Pancreas (tissue), 10 donors: ENCODE data around the gene NEDD8. TPM values are rescaled to one million over a fixed set of nuclear protein-coding genes. Genes with fewer than 3 reads are reported as not detected.
A peak's percentile ranks its signal among the peaks of the same experiment; 100 is the strongest.
"Not testable (repeated sequence)": the region's sequence is repeated elsewhere in the genome, so short reads cannot be mapped to it uniquely, and the experiment has no call there.

ENCODE experiments used
- ATAC-seq, 4 donors: fragments of 200-7000 bp; cut with Tn5 transposase; one replicate each; pipeline versions ENCODE4 v1.8.0 to v1.9.1; 2020; ENCODE audit warnings: mild to moderate bottlenecking in 4 of 4, moderate library complexity in 4 of 4
- DNase-seq, 6 donors: peaks; one replicate each; pipeline ENCODE4 v3.0.0-alpha.2; 2020
- FAIRE-seq: peaks from 2 replicates; lab custom pipeline; 2012; peaks lifted over from hg19 to GRCh38; lab: Jason Lieb, UNC
- H3K27ac ChIP-seq, 4 donors: fragments of 200-600 bp; sonication (generic); 1 replicate in 3 of 4; 2 replicates in 1 of 4; pipeline versions ENCODE4 v1.5.0 to v1.8.0; 2020
- H3K27me3 ChIP-seq, 4 donors: fragments of 200-600 bp; one replicate each; pipeline ENCODE4 v1.8.0; 2021
- H3K36me3 ChIP-seq, 3 donors: fragments of 200-600 bp; sonication (generic) in 1 of 3; one replicate each; pipeline versions ENCODE4 v1.5.0 to v1.8.0; 2020 to 2021
- H3K4me1 ChIP-seq, 3 donors: fragments of 200-600 bp; one replicate each; pipeline ENCODE4 v1.8.0; 2021
- H3K4me3 ChIP-seq, 4 donors: fragments of 200-600 bp; sonication (generic) in 2 of 4; one replicate each; pipeline versions ENCODE4 v1.5.0 to v1.8.0; 2020 to 2021
- H3K9me3 ChIP-seq, 4 donors: fragments of 200-600 bp; one replicate each; pipeline ENCODE4 v1.8.0; 2021
- WGBS, 2 donors: extraction: QIAGEN DNeasy Blood & Tissue Kit; methylation state at CpG; one replicate each; pipeline ENCODE4 v1.1.7; 2013; 5-methylcytosine and 5-hydroxymethylcytosine counted together
- intact Hi-C, 3 donors: fragments of 100-400 bp; cut with DNase I; formaldehyde crosslinking; loops; one replicate each; pipeline versions ENCODE4 v1.11.1 to v1.14.2; 2022
- polyA plus RNA-seq, 2 donors: library from polyadenylated mRNA; stranded (reverse); fragments of 200-250 nt; gene quantifications; one replicate each; pipeline ENCODE4 v1.2.3, GENCODE V29; 2013
- total RNA-seq, 6 donors: library from RNA; stranded (reverse); fragmentation: NEBNext Ultra II Directional in 4 of 6; extraction: Animal tissue kit (Norgen Biotek cat#: 25700) in 4 of 6; gene quantifications; one replicate each; pipeline versions ENCODE4 v1.2.1 to v1.2.4, GENCODE V29; 2021 to 2023
- TF ChIP-seq, protein P1 (sequence below), 4 donors: fragments of 200-600 bp; sonication (generic) in 3 of 4; IDR thresholded peaks; one replicate each; pipeline versions ENCODE4 v1.5.0 to v1.8.0; 2021; ENCODE audit warnings: antibody characterized with exemption in 4 of 4
- donor health status: healthy with polysubstance abuse.
- donor health status: DM: no; HTN: no; CAD: no; lungs with moderate emphysema.
- donor health status: DM: no; HTN: no; CAD: no.
- donor health status: control.
- donor health status: control.
- donor health status: Bipolar disorder and iron deficiency.
- donor health status: DM: yes; HTN: yes; CAD: no.
- donor health status: DM: no; HTN: no; CAD: no.
- donor health status: DM: no; HTN: no; CAD: no.
- donor health status: DM: yes; HTN: yes; CAD: no.

NEDD8 gene
- total and polyA plus RNA-seq, 8 donors = 32.5 to 118 (median 55.4) TPM

DNA sequence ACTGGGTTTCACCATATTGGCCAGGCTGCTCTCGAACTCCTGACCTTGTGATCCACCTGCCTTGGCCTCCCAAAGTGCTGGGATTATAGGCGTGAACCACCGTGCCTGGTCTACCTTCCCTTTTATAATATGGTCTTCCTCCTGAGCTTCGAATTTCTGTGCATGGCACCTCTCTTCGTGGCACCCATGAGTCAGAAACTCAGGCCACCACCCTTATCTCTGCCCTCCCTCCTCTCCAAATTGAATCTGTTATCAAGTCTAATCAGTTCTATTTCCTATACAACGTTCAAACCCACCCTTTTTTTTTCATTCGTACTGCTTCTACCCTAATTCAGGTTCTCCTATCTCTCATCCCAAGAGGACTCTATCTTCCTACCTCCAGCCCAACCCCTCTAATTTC is 15.3 kb upstream of the NEDD8 start:
- no peaks in the 10 kb centered on the region for H3K36me3 ChIP-seq
- intact Hi-C loops = loop anchor here in 2 of 3 donors (5.0 kb wide), 2 partner anchors 35 to 50 kb away; partner anchors contain the start of genes DHRS1 (in 1 of the 2) and NOP9 (in 1 of the 2)
- no peak for DNase-seq
- ATAC-seq = no peak
- TF ChIP-seq, protein P1, sequence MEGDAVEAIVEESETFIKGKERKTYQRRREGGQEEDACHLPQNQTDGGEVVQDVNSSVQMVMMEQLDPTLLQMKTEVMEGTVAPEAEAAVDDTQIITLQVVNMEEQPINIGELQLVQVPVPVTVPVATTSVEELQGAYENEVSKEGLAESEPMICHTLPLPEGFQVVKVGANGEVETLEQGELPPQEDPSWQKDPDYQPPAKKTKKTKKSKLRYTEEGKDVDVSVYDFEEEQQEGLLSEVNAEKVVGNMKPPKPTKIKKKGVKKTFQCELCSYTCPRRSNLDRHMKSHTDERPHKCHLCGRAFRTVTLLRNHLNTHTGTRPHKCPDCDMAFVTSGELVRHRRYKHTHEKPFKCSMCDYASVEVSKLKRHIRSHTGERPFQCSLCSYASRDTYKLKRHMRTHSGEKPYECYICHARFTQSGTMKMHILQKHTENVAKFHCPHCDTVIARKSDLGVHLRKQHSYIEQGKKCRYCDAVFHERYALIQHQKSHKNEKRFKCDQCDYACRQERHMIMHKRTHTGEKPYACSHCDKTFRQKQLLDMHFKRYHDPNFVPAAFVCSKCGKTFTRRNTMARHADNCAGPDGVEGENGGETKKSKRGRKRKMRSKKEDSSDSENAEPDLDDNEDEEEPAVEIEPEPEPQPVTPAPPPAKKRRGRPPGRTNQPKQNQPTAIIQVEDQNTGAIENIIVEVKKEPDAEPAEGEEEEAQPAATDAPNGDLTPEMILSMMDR (IDR thresholded peaks at IDR 0.05) = no peak
- H3K27ac ChIP-seq = no peak overlapping the region
- no peaks in the 10 kb centered on the region for H3K4me1 ChIP-seq
- H3K9me3 ChIP-seq = no peaks in the 10 kb centered on the region
- WGBS, 2 donors = 56 to 65% methylated on average over 7 of the region's 7 CpGs
- FAIRE-seq = no peak
- no peak overlapping the region for H3K4me3 ChIP-seq
- H3K27me3 ChIP-seq = no peaks in the 10 kb centered on the region

- DNase-seq (peak in 1 of 6 donors; percentile 7), ATAC-seq (no peak), FAIRE-seq (no peak)
- WGBS, 2 donors = 74 to 89% methylated on average over 3 of the region's 3 CpGs
- no peak overlapping the region for H3K27ac ChIP-seq
- TF ChIP-seq, protein P1 (IDR thresholded peaks at IDR 0.05) = no peak
- intact Hi-C loops = loop anchor here in 2 of 3 donors (5.0 kb wide), 2 partner anchors 36 to 51 kb away; partner anchors contain the start of genes DHRS1 (in 1 of the 2) and NOP9 (in 1 of the 2)
- H3K36me3 ChIP-seq = no peaks in the 10 kb centered on the region
- no peaks in the 10 kb centered on the region for H3K27me3 ChIP-seq
- no peaks in the 10 kb centered on the region for H3K4me1 ChIP-seq
- H3K9me3 ChIP-seq = no peaks in the 10 kb centered on the region
- no peak overlapping the region for H3K4me3 ChIP-seq
Measured at GRCh38 chr14:24246765-24247212, 14.6 kb upstream of the NEDD8 start.

GRCh38 chr14:24245350-24245749 is 13.2 kb upstream of the NEDD8 start:
- not testable (repeated sequence) for ATAC-seq, H3K9me3 ChIP-seq, H3K4me3 ChIP-seq, H3K27ac ChIP-seq, H3K36me3 ChIP-seq, H3K27me3 ChIP-seq, FAIRE-seq
- DNase-seq = peak in 1 of 6 donors; percentile 14
- intact Hi-C loops = loop anchor here in 2 of 3 donors (5.0 kb wide), 2 partner anchors 37 to 52 kb away; partner anchors contain the start of genes DHRS1 (in 1 of the 2) and NOP9 (in 1 of the 2)
- 80 to 89% methylated on average over 11 of the region's 11 CpGs for WGBS, 2 donors
- H3K4me1 ChIP-seq = peaks cover 8 to 14% (median 9%) of the 10 kb centered on the region in 3 donors

DNA sequence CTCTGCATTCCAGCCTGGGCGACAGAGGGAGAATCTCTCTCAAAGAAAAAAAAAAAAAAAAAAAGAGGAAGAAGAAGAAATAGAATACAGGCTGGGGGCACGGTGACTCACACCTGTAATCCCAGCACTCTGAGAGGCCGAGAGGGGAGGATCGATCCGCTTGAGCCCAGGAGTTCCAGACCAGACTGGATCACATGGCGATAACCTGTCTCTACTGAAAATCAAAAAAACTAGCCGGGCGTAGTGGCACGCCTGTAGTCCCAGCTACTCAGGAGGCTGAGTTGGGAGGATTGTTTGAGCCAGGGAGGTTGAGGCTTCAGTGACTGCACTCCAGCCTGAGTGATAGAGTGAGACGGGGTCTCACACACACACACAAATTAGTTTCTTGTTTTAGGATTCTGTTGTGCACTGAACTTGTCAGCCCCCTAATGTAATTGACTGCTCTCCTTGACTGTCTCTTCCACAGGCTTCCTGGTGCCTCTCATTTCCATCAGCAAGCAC is 11.2 kb upstream of the NEDD8 start:
- H3K9me3 ChIP-seq = no peaks in the 10 kb centered on the region
- TF ChIP-seq, protein P1 (IDR thresholded peaks at IDR 0.05) = no peak
- peak overlapping the region; percentile 42 to 79 (median 60) for H3K4me3 ChIP-seq
- H3K4me1 ChIP-seq = peaks cover 14 to 27% (median 23%) of the 10 kb centered on the region in 3 donors
- peak in 1 of 6 donors; percentile 39 for DNase-seq
- no peak for FAIRE-seq
- peak in 3 of 4 donors; percentile 1 to 10 (median 4) for ATAC-seq
- intact Hi-C loops = no loop called here
- peak overlapping the region; percentile 98 to 100 (median 100) for H3K27ac ChIP-seq
- 41 to 42% methylated on average over 10 of the region's 10 CpGs for WGBS, 2 donors
- H3K27me3 ChIP-seq = no peaks in the 10 kb centered on the region
- peaks cover 0 to 17% (median 16%) of the 10 kb centered on the region in 3 donors for H3K36me3 ChIP-seq

DNA sequence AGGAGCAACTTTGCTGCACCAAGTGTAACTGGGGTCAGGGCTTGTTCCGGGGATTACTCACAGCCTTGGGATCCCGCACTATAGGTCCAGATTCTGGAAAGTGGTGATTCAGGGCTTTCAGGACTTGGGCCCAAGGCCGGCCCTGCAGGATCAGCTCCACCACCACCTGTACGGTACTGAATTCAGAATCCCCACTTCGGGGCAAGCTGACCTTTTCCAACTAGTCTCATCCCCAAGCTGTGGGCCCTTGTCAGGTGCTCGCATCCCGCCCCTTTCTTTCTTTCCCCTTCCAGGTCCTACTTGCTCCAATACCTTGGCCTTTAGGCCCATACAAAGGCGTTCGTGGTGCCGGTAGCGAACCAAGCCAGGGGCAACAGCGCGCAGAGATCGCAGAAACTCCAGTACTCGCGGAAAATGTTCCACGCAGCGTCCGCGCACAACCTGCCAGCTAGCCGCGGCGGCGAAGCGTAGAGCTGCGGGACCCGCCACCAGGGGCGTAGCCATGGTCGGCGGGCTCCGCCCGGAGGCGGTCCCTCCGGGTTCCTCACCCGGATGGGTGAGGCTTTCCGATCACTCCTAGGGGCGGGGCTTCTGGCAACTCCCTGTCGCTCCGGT is 9.8 kb upstream of the NEDD8 start:
- intact Hi-C loops = no loop called here
- WGBS, 2 donors = 1% methylated on average over 36 to 39 of the region's 39 CpGs
- TF ChIP-seq, protein P1 (IDR thresholded peaks at IDR 0.05) = peak; percentile 47 to 64 (median 63)
- DNase-seq (peak; percentile 93 to 97 (median 94)), FAIRE-seq (no peak), ATAC-seq (peak; percentile 91 to 95 (median 92))
- no peaks in the 10 kb centered on the region for H3K27me3 ChIP-seq
- peak overlapping the region; percentile 98 to 100 (median 100) for H3K27ac ChIP-seq
- H3K4me3 ChIP-seq = peak overlapping the region; percentile 42 to 79 (median 60)
- no peaks in the 10 kb centered on the region for H3K9me3 ChIP-seq
- H3K36me3 ChIP-seq = peaks cover 3 to 30% (median 16%) of the 10 kb centered on the region in 3 donors
- H3K4me1 ChIP-seq = peaks cover 14 to 27% (median 23%) of the 10 kb centered on the region in 3 donors
